Endodermal cell (in vitro differentiated cells): ENCODE results near the gene SUDS3. TPM values are rescaled to one million over a fixed set of nuclear protein-coding genes. Genes with fewer than 3 reads are reported as not detected.

Source experiments
- DNase-seq: peaks from one replicate; pipeline ENCODE4 v3.0.0-alpha.2; 2017
- H3K27ac ChIP-seq: 2 replicates; pipeline ENCODE4 v1.5.1; 2013; ENCODE audit warnings: mild to moderate bottlenecking, low read depth, low read length, moderate library complexity
- H3K27me3 ChIP-seq: 2 replicates; pipeline ENCODE4 v1.6.1; 2013; ENCODE audit warnings: mild to moderate bottlenecking, low read length, moderate library complexity; ENCODE audit not compliant: insufficient read depth, control insufficient read depth, poor library complexity, severe bottlenecking
- H3K36me3 ChIP-seq: 2 replicates; pipeline ENCODE4 v1.7.0; 2013; ENCODE audit warnings: mild to moderate bottlenecking, low read length, moderate library complexity; ENCODE audit not compliant: control insufficient read depth, insufficient read depth
- H3K4me1 ChIP-seq: one replicate; pipeline ENCODE4 v1.7.0; 2013; ENCODE audit warnings: low read length; ENCODE audit not compliant: control insufficient read depth, insufficient read depth
- H3K4me3 ChIP-seq: 2 replicates; pipeline ENCODE4 v1.5.1; 2013; ENCODE audit warnings: mild to moderate bottlenecking, low read length, moderate library complexity
- H3K9ac ChIP-seq: 2 replicates; pipeline ENCODE4 v1.6.1; 2013; ENCODE audit warnings: mild to moderate bottlenecking, low read length, moderate library complexity; ENCODE audit not compliant: poor library complexity, severe bottlenecking; ENCODE audit errors: extremely low read depth
- H3K9me3 ChIP-seq: 2 replicates; pipeline ENCODE4 v1.6.1; 2013; ENCODE audit warnings: mild to moderate bottlenecking, low read length, moderate library complexity; ENCODE audit not compliant: control insufficient read depth
- H3K27ac Mint-ChIP-seq: 2 replicates; pipeline ENCODE4 v1.8.0; 2020; ENCODE audit warnings: mixed read lengths
- H3K27me3 Mint-ChIP-seq: 2 replicates; pipeline ENCODE4 v1.8.0; 2021; ENCODE audit warnings: mild to moderate bottlenecking, mixed read lengths; ENCODE audit not compliant: insufficient read depth
- H3K36me3 Mint-ChIP-seq: 2 replicates; pipeline ENCODE4 v1.8.0; 2020; ENCODE audit warnings: low read depth, mixed read lengths
- H3K4me1 Mint-ChIP-seq: 2 replicates; pipeline ENCODE4 v1.8.0; 2020; ENCODE audit warnings: mixed read lengths
- H3K4me3 Mint-ChIP-seq: 2 replicates; pipeline ENCODE4 v1.8.0; 2020; ENCODE audit warnings: mild to moderate bottlenecking, moderate library complexity, mixed read lengths
- H3K9me3 Mint-ChIP-seq: 2 replicates; pipeline ENCODE4 v1.8.0; 2020; ENCODE audit warnings: mild to moderate bottlenecking, mixed read lengths
- WGBS, 2 experiments: methylation state at CpG; one replicate each; pipeline versions ENCODE4 v1.1.5 to v1.1.7; 2013; ENCODE audit warnings: missing lambda C conversion rate in 2 of 2, mixed read lengths in 1 of 2; ENCODE audit not compliant: insufficient coverage in 1 of 2, insufficient read length in 1 of 2; 5-methylcytosine and 5-hydroxymethylcytosine counted together
- total RNA-seq, 2 donors: library from RNA; stranded (reverse); fragmentation: NEBNext Ultra II Directional in 1 of 2; extraction: Animal tissue kit (Norgen Biotek cat#: 25700) in 1 of 2; gene quantifications; 2 replicates in 1 of 2; 3 replicates in 1 of 2; pipeline ENCODE4 v1.2.1, GENCODE V29; 2021
- TF ChIP-seq, protein P1 (sequence below): fragments of 200-600 bp; sonication (generic); conservative IDR thresholded peaks from 2 replicates; pipeline ENCODE4 v1.5.0; 2021; ENCODE audit warnings: antibody characterized with exemption, mild to moderate bottlenecking

The SUDS3 gene
- total RNA-seq, 2 donors from 2014 or later, result 51.4 to 57.9 TPM

DNA sequence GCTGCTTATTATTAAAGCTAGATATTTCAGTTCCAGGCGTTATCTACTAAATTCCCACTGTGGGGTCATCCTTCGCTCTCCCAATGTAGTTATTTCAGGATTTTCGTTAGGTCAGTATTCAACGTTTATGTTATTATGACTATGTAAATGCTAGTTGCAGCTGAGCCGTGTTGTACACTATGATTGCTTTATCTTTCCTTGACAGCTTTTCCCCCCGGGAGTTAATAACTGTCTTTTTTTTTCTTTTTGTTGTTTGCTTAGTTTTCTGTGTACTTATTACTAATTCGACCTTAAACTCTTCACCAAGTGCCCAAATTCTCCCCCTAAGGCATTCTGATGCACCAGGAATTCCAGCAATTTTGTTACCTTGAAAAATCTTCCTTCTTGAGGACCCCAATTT, 48.5 kb downstream of the SUDS3 start:
- H3K9me3 Mint-ChIP-seq, result no peaks in the 10 kb centered on the region
- H3K4me3 Mint-ChIP-seq, result no peak overlapping the region
- no peaks in the 10 kb centered on the region for H3K9me3 ChIP-seq
- peaks cover 5% of the 10 kb centered on the region for H3K36me3 Mint-ChIP-seq
- no peak overlapping the region for H3K9ac ChIP-seq
- no peak overlapping the region for H3K27ac ChIP-seq
- H3K27me3 Mint-ChIP-seq, result no peaks in the 10 kb centered on the region
- H3K4me1 ChIP-seq, result no peaks in the 10 kb centered on the region
- no peak overlapping the region for H3K27ac Mint-ChIP-seq
- H3K4me3 ChIP-seq, result no peak overlapping the region
- WGBS, 2 experiments, result 91 to 100% methylated on average over 5 to 6 of the region's 7 CpGs
- no peaks in the 10 kb centered on the region for H3K36me3 ChIP-seq
- DNase-seq, result no peak
- no peaks in the 10 kb centered on the region for H3K4me1 Mint-ChIP-seq
- TF ChIP-seq, protein P1, sequence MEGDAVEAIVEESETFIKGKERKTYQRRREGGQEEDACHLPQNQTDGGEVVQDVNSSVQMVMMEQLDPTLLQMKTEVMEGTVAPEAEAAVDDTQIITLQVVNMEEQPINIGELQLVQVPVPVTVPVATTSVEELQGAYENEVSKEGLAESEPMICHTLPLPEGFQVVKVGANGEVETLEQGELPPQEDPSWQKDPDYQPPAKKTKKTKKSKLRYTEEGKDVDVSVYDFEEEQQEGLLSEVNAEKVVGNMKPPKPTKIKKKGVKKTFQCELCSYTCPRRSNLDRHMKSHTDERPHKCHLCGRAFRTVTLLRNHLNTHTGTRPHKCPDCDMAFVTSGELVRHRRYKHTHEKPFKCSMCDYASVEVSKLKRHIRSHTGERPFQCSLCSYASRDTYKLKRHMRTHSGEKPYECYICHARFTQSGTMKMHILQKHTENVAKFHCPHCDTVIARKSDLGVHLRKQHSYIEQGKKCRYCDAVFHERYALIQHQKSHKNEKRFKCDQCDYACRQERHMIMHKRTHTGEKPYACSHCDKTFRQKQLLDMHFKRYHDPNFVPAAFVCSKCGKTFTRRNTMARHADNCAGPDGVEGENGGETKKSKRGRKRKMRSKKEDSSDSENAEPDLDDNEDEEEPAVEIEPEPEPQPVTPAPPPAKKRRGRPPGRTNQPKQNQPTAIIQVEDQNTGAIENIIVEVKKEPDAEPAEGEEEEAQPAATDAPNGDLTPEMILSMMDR, result no peak
- no peaks in the 10 kb centered on the region for H3K27me3 ChIP-seq

DNA sequence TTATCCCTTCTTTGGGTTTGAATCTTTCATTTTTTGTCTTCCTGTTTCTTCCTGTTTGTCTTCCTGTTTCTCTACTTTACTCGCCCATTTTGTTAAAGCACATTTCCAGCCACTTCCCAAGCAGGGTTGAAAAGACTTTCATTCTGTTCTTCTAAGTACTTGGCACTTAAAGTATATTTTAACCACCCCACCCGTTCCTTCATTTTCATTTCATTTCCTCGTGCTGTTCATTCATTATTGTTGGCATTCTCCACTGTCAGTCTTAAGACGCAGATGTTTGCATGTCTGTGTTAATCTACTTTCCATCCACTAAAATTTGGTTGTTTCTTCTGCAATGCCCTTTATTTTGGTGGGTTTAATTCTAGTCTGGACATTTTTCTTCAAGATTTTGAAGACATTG, 49.0 kb downstream of the SUDS3 start:
- Mint-ChIP-seq H3K27ac (no peak overlapping the region), H3K9me3 (no peaks in the 10 kb centered on the region), H3K4me3 (no peak overlapping the region), H3K36me3 (peaks cover 5% of the 10 kb centered on the region), H3K4me1 (no peaks in the 10 kb centered on the region), H3K27me3 (no peaks in the 10 kb centered on the region)
- Histone ChIP-seq H3K4me3 (no peak overlapping the region), H3K36me3 (no peaks in the 10 kb centered on the region), H3K27me3 (no peaks in the 10 kb centered on the region), H3K9me3 (no peaks in the 10 kb centered on the region), H3K4me1 (no peaks in the 10 kb centered on the region), H3K27ac (no peak overlapping the region), H3K9ac (no peak overlapping the region)
- WGBS, 2 experiments, result 93 to 94% methylated on average over 4 of the region's 4 CpGs
- TF ChIP-seq, protein P1, result no peak
- no peak for DNase-seq

DNA sequence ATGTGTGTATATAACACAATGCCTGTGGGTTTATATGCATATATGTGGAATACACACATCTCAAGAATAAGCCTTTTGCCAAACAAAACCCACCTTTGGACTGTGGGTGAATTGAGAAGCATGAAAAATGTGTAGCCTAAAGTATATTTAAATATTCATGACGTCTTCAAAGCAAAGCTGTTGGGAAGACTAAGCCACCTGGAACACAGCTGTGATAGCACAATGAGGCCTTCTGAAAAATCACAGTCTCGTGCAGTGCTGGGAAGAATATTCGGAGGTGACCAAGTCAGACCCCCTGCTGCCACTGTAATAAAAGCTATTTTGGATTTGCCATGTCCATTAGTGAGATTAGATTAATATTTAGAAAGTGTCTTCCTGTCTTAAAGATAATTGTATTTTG, 51.5 kb downstream of the SUDS3 start:
- no peak overlapping the region for H3K27ac Mint-ChIP-seq
- no peak for DNase-seq
- 87 to 96% methylated on average over 3 of the region's 3 CpGs for WGBS, 2 experiments
- Histone ChIP-seq H3K36me3 (no peaks in the 10 kb centered on the region), H3K27me3 (no peaks in the 10 kb centered on the region), H3K9ac (no peak overlapping the region), H3K4me1 (no peaks in the 10 kb centered on the region), H3K9me3 (no peaks in the 10 kb centered on the region), H3K4me3 (no peak overlapping the region), H3K27ac (no peak overlapping the region)
- H3K36me3 Mint-ChIP-seq, result peaks cover 5% of the 10 kb centered on the region
- no peak overlapping the region for H3K4me3 Mint-ChIP-seq
- H3K27me3 Mint-ChIP-seq, result no peaks in the 10 kb centered on the region
- TF ChIP-seq, protein P1, result no peak
- H3K4me1 Mint-ChIP-seq, result no peaks in the 10 kb centered on the region
- no peaks in the 10 kb centered on the region for H3K9me3 Mint-ChIP-seq
